IPS-NIHi7 (cell line): ENCODE data around the gene FGF11.

Experiments
- DNase-seq: peaks from one replicate; pipeline ENCODE4 v3.0.0; 2012; ENCODE audit warnings: mixed read lengths; ENCODE audit errors: extremely low spot score

The FGF11 gene

DNA sequence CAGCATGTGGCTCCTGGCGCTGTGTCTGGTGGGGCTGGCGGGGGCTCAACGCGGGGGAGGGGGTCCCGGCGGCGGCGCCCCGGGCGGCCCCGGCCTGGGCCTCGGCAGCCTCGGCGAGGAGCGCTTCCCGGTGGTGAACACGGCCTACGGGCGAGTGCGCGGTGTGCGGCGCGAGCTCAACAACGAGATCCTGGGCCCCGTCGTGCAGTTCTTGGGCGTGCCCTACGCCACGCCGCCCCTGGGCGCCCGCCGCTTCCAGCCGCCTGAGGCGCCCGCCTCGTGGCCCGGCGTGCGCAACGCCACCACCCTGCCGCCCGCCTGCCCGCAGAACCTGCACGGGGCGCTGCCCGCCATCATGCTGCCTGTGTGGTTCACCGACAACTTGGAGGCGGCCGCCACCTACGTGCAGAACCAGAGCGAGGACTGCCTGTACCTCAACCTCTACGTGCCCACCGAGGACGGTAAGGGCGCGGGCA, 31.0 kb upstream of the FGF11 start:
- DNase-seq, result no peak

DNA sequence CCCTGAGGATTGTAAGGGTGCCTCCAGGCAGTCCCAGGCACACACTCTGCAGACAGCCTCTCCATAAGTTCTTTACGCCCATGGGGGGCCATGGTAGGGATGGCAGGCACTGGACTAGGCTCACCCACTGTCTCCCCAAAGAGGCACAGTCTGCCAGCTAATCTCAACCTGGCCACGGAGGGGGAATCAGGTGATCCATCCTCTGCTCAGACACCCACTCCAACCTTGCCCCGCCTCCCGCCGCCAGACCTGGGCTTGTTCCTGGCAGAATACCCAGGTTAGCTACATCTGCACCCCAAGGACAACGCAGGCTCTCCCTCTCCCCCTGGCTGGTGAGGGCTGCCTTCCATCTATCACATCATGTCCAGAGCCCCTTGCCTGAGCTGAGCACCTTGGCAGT, 30.4 kb upstream of the FGF11 start:
- DNase-seq, result no peak

DNA sequence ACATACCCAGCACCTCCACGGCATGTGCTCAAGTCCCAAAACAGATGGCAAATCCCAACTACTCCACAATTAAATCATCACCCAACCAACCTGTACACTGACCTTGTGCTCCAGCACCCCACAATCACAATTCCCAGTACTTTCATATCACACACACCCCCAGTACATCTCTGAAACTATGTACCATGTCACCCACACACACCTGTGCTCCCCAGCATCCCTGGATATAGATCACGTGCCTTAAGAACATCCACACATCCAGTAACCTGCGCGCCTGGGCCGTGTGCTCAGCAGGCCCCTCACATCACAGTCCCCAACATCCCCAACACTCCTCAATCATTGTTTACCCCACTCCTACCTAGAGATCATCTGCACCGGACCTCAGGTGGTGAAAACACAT, 29.6 kb upstream of the FGF11 start:
- DNase-seq, result no peak

GRCh38 chr17:7410634-7411426, 28.5 kb upstream of the FGF11 start:
- DNase-seq, result no peak

DNA sequence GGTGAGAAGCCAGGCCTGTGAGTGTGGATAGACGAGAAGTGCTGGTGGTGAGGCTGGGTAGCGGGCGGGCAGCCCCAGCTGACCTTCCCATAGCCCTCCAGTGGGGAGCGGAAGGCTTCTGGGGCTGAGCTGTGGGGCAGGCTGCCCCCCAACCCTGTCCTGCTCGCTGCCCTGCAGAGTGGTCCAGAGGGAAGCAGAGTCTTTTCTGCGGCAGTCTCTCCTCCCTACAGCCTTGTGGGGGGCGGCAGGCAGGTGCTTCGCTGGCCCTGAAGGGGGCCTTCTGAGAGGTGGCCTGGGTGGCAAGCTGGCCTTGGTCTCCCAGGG, 27.9 kb upstream of the FGF11 start:
- DNase-seq, result no peak

- DNase-seq, result no peak
Observed at GRCh38 chr17:7413346-7413985, 25.8 kb upstream of the FGF11 start.

DNA sequence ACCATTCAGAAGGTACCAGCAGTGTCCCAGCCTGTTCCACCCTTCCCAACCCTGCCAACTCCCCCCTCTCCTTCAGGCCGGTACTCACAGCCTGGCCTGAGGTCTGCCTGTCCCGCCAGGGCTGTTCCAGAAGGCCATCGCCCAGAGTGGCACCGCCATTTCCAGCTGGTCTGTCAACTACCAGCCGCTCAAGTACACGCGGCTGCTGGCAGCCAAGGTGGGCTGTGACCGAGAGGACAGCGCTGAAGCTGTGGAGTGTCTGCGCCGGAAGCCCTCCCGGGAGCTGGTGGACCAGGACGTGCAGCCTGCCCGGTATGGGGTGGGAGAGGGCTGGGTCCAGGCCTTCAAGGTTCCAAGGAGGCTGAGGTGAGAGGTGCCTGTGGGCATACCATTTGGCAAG, 24.5 kb upstream of the FGF11 start:
- DNase-seq, result no peak

GRCh38 chr17:7415784-7416183, 23.5 kb upstream of the FGF11 start:
- DNase-seq, result no peak

- DNase-seq, result no peak
Observed at GRCh38 chr17:7416323-7416722, 23.0 kb upstream of the FGF11 start.

GRCh38 chr17:7417056-7417655, 22.2 kb upstream of the FGF11 start:
- no peak for DNase-seq

DNA sequence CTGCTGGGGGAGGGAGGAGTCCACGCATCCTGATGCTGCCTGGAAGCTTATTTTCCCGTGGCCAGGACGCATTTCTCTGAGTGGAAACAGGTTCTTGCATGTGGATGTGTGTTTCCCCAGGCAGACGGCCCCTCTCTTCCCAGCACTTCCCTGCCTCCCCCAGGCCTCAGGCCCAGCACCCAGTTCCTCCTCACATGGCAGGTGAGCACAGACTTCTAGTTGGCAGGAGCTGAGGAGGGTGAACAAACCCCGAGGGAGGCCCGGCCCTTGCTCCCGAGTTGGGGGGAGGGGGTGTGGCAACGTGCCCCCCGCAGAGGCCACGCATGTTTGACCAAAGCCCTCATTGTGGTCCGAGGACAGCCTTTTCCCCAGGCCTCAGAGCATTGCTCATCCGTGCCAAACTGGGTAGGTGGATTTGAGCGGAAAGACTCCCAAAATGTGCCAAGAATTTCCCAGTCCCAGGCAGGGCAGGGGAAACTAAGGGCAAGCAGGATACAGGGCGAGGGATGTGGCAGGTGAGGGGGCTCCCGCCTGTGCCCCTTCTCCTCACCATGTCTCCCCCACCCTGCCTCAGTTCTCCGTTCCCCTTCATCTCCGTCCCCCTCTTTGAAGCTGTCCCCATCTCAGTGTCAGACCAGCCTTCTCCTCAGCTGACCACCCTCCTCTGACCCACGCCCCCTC, 20.7 kb upstream of the FGF11 start:
- DNase-seq, result no peak

- no peak for DNase-seq
Observed at GRCh38 chr17:7419819-7420610, 19.3 kb upstream of the FGF11 start, which contains the start of gene SPEM1. SPEM1 (plus strand) TSS chr17:7420324; CDS start chr17:7420385, 61 bp downstream.

DNA sequence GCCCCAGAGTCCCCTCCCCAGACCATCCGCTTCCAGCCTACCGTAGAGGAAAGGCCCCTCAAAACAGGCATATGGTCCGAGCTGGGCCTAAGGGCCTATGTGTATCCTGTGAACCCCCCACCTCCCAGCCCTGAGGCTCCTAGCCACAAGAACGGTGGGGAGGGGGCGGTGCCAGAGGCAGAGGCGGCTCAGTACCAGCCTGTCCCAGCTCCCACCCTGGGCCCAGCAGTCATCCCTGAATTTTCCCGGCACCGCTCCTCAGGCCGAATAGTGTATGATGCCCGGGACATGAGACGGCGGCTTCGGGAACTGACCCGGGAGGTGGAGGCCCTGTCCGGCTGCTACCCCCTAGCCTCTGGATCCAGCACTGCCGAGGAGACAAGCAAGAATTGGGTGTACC, 18.1 kb upstream of the FGF11 start:
- no peak for DNase-seq

DNA sequence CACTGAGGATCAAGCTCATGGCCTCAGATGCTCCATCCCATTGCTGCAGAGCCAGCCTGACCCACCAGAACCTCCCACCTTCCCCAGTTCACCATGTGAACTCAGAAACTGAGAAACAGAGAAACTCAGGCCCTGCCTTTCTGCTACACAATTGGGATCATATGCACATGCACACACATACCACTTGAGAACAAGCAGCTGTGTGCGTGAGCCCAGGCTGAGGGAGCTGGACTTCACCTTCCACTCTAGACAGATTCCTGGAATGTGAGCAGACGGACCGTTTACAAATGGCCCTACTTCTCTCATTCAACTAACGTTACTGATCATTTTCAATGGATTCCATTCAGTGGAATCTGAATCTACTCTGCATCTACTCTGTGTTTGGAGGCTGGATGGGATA, 15.6 kb upstream of the FGF11 start:
- DNase-seq, result no peak

DNA sequence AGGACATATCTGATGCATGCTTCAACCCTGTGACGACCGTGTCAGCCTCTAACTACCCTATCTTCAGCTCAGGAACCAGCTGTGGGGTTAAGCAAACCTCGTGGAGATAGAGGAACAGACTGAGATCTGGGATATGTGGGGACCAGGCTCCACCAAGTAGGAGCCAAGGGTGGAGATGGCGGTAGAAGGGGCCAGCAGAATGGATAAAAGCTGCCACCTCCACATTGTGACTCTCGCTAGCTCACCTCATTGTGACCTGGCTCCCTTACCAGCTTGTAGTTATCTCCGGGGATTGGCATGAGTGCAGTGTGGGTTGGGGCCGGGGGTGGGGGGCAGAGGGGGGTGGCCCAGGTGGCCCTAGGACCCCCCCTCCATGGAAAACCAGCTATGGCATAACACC, 14.0 kb upstream of the FGF11 start, which contains the start of gene SPEM2:
SPEM2 (plus strand) TSS at position 301 of the 400 bp plus-strand sequence; CDS start at position 374, 73 bp downstream.
- DNase-seq, result no peak

- DNase-seq, result no peak
Observed at GRCh38 chr17:7425756-7426155, 13.6 kb upstream of the FGF11 start.

DNA sequence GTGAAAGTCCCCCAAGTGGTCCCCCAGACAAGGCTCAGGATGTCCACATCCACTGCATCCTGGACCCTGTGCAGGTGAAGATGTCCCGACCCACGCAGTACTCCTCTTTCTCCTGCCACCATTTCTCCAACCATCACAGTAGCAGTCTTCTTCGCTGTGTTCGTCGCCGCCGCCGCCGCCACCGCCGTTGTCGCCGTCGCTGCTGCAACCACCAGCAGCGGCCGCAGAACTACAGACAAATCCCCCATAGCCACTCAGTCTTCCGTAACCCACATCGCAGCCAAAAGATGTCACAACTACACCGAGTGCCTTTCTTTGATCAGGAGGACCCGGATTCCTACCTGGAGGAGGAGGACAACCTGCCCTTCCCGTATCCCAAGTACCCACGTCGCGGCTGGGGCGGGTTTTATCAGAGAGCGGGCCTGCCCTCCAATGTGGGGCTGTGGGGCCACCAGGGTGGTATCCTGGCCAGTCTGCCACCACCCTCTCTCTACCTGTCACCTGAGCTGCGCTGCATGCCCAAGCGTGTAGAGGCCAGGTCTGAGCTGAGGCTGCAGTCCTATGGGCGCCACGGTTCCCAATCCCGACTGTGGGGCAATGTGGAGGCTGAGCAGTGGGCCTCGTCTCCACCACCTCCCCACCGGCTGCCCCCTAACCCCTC, 13.0 kb upstream of the FGF11 start:
- DNase-seq, result no peak

- no peak for DNase-seq
Observed at GRCh38 chr17:7426896-7427489, 12.3 kb upstream of the FGF11 start.

DNA sequence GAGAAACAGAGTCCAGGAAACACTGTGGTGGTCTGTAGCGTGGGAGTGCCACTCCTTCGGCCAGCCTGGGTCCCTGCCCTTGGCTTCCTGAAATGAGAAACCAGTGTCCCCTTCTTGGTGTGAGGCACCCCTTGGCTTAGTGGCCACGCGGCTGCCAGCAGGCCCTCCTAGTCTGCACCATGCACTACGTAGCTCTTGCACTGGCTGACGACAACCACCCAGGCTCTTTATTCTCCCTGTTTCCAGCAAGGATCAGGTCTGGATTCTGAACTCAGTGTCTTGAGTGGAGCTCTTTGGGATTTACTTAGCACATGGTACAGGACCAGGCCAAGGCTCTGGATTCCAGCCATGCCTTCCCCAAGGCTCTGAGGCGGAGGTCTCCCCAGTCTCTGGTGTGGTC, 11.8 kb upstream of the FGF11 start:
- no peak for DNase-seq

DNA sequence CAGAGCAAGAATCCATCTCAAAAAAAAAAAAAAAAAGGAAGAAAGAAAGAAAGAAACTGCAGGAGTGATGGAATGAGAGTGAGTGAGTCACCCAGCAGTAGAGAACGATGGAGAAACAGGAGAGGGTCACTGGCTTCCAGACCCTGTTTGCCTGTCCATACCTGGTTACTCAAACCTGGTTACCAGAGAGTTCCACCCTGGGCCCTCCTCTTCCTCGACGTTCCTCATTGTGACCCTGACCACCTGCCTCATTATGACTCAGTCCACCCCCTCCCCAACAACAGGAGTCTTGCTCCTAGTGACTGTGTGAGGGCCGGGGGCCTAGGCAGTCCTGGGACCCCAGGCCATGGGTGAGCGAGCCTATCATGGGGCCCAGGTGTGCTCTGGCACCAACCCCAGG, 10.8 kb upstream of the FGF11 start, which contains the start of gene SPEM3:
SPEM3 (plus strand) TSS at position 301 of the 400 bp plus-strand sequence; CDS start at position 347, 46 bp downstream.
- DNase-seq, result no peak
